Mesendoderm (in vitro differentiated cells): ENCODE results near the gene GAPDH.

ENCODE experiments used
- DNase-seq: peaks from one replicate; pipeline ENCODE4 v3.0.0; 2013
- H2AK5ac ChIP-seq: 2 replicates; pipeline ENCODE4 v1.6.1; 2013; ENCODE audit warnings: low read length, inconsistent platforms
- H2BK120ac ChIP-seq: 2 replicates; pipeline ENCODE4 v1.6.1; 2013; ENCODE audit warnings: low read depth, mild to moderate bottlenecking, low read length, moderate library complexity, mixed read lengths
- H2BK15ac ChIP-seq: replicated peaks from 2 replicates; pipeline ENCODE4 v1.6.1; 2013; ENCODE audit warnings: low read depth, mild to moderate bottlenecking, moderate library complexity
- H2BK5ac ChIP-seq: 2 replicates; pipeline ENCODE4 v1.6.1; 2013; ENCODE audit warnings: low read length, inconsistent platforms
- H3K18ac ChIP-seq: 2 replicates; pipeline ENCODE4 v1.6.1; 2013; ENCODE audit warnings: mild to moderate bottlenecking, low read length, mixed read lengths
- H3K23ac ChIP-seq: one replicate; pipeline ENCODE4 v1.6.1; 2013; ENCODE audit warnings: low read length
- H3K27ac ChIP-seq: 2 replicates; pipeline ENCODE4 v1.5.1; 2013; ENCODE audit warnings: low read depth, mild to moderate bottlenecking, inconsistent platforms, low read length, moderate library complexity
- H3K27me3 ChIP-seq: 2 replicates; pipeline ENCODE4 v1.6.1; 2013; ENCODE audit warnings: low read length, control low read depth, mild to moderate bottlenecking, inconsistent platforms; ENCODE audit not compliant: insufficient read depth, poor library complexity
- H3K36me3 ChIP-seq: 2 replicates; pipeline ENCODE4 v1.6.1; 2013; ENCODE audit warnings: low read length, inconsistent platforms; ENCODE audit not compliant: control insufficient read depth, insufficient read depth
- H3K4ac ChIP-seq: one replicate; pipeline ENCODE4 v1.6.1; 2013; ENCODE audit warnings: low read depth, mild to moderate bottlenecking, low read length, moderate library complexity
- H3K4me1 ChIP-seq: 2 replicates; pipeline ENCODE4 v1.6.1; 2013; ENCODE audit warnings: low read depth, low read length, inconsistent platforms; ENCODE audit not compliant: control insufficient read depth
- H3K4me2 ChIP-seq: 2 replicates; pipeline ENCODE4 v1.6.1; 2013; ENCODE audit warnings: low read length
- H3K4me3 ChIP-seq: 2 replicates; pipeline ENCODE4 v1.5.1; 2013; ENCODE audit warnings: mild to moderate bottlenecking, low read length
- H3K56ac ChIP-seq: one replicate; pipeline ENCODE4 v1.6.1; 2013; ENCODE audit warnings: low read length
- H3K79me1 ChIP-seq: 2 replicates; pipeline ENCODE4 v1.6.1; 2013; ENCODE audit warnings: low read length, inconsistent platforms
- H3K79me2 ChIP-seq: 2 replicates; pipeline ENCODE4 v1.6.1; 2013; ENCODE audit warnings: mild to moderate bottlenecking, low read length; ENCODE audit not compliant: control insufficient read depth, insufficient read depth
- H3K9ac ChIP-seq: 2 replicates; pipeline ENCODE4 v1.6.1; 2013; ENCODE audit warnings: low read length, inconsistent platforms
- H4K5ac ChIP-seq: one replicate; pipeline ENCODE4 v1.6.1; 2013; ENCODE audit warnings: low read length
- H4K8ac ChIP-seq: one replicate; pipeline ENCODE4 v1.6.1; 2013; ENCODE audit warnings: low read depth, mild to moderate bottlenecking, control low read depth, low read length, moderate library complexity
- WGBS: extraction: QIAGEN DNeasy Blood & Tissue Kit; methylation state at CpG from one replicate; pipeline ENCODE4 v1.1.7; 2013; ENCODE audit warnings: low lambda C conversion rate, missing lambda C conversion rate; ENCODE audit not compliant: insufficient coverage; ENCODE audit errors: extremely low coverage; 5-methylcytosine and 5-hydroxymethylcytosine counted together

Gene GAPDH

GRCh38 chr12:6551496-6552139 lies 17.3 kb downstream of the GAPDH start:
- DNase-seq: peak; percentile 67
- no peak overlapping the region for H3K18ac ChIP-seq
- H4K5ac ChIP-seq: no peak overlapping the region
- H3K79me1 ChIP-seq: peaks cover 35% of the 10 kb centered on the region
- no peak overlapping the region for H3K23ac ChIP-seq
- H4K8ac ChIP-seq: no peak overlapping the region
- H3K79me2 ChIP-seq: peaks cover 33% of the 10 kb centered on the region
- H3K4ac ChIP-seq: no peak overlapping the region
- no peaks in the 10 kb centered on the region for H3K27me3 ChIP-seq
- no peak overlapping the region for H2AK5ac ChIP-seq
- H3K4me2 ChIP-seq: no peak overlapping the region
- H3K36me3 ChIP-seq: peaks cover 3% of the 10 kb centered on the region
- peaks cover 4% of the 10 kb centered on the region for H3K4me1 ChIP-seq
- H3K9ac ChIP-seq: no peak overlapping the region
- H2BK5ac ChIP-seq: no peak overlapping the region
- no peak overlapping the region for H3K27ac ChIP-seq
- H3K4me3 ChIP-seq: no peak overlapping the region
- no peak overlapping the region for H3K56ac ChIP-seq
- H2BK15ac ChIP-seq: no peak overlapping the region
- no CpG with 5 or more reads among the region's 11 CpGs for WGBS
- H2BK120ac ChIP-seq: no peak overlapping the region

- H3K36me3 ChIP-seq: peaks cover 4% of the 10 kb centered on the region
- no peak overlapping the region for H3K4me3 ChIP-seq
- H3K27ac ChIP-seq: no peak overlapping the region
- H2BK15ac ChIP-seq: no peak overlapping the region
- no peak overlapping the region for H3K18ac ChIP-seq
- peak overlapping the region; percentile 42 for H3K9ac ChIP-seq
- DNase-seq: no peak
- H3K4me1 ChIP-seq: peaks cover 4% of the 10 kb centered on the region
- no peaks in the 10 kb centered on the region for H3K27me3 ChIP-seq
- no peak overlapping the region for H4K5ac ChIP-seq
- H2BK120ac ChIP-seq: no peak overlapping the region
- H3K4me2 ChIP-seq: no peak overlapping the region
- peak overlapping the region; percentile 25 for H3K56ac ChIP-seq
- H4K8ac ChIP-seq: no peak overlapping the region
- peaks cover 35% of the 10 kb centered on the region for H3K79me1 ChIP-seq
- no peak overlapping the region for H2BK5ac ChIP-seq
- H3K23ac ChIP-seq: no peak overlapping the region
- H3K79me2 ChIP-seq: peaks cover 33% of the 10 kb centered on the region
- no peak overlapping the region for H2AK5ac ChIP-seq
- no peak overlapping the region for H3K4ac ChIP-seq
- no CpG with 5 or more reads among the region's 4 CpGs for WGBS
Observed at GRCh38 chr12:6552140-6552551, 17.8 kb downstream of the GAPDH start.

GRCh38 chr12:6553051-6553868 lies 18.9 kb downstream of the GAPDH start:
- Histone ChIP-seq H3K4ac (no peak overlapping the region), H2AK5ac (no peak overlapping the region), H3K27me3 (no peaks in the 10 kb centered on the region), H3K9ac (peak overlapping the region; percentile 51), H3K23ac (peak overlapping the region; percentile 89), H3K18ac (no peak overlapping the region), H3K56ac (peak overlapping the region; percentile 60), H2BK5ac (no peak overlapping the region), H3K36me3 (peaks cover 4% of the 10 kb centered on the region), H3K4me2 (no peak overlapping the region), H2BK120ac (no peak overlapping the region), H4K8ac (no peak overlapping the region), H3K79me1 (peaks cover 35% of the 10 kb centered on the region), H3K4me3 (no peak overlapping the region), H2BK15ac (no peak overlapping the region), H3K27ac (no peak overlapping the region), H3K79me2 (peaks cover 33% of the 10 kb centered on the region), H3K4me1 (peaks cover 4% of the 10 kb centered on the region), H4K5ac (no peak overlapping the region)
- no CpG with 5 or more reads among the region's 15 CpGs for WGBS
- no peak for DNase-seq

DNA sequence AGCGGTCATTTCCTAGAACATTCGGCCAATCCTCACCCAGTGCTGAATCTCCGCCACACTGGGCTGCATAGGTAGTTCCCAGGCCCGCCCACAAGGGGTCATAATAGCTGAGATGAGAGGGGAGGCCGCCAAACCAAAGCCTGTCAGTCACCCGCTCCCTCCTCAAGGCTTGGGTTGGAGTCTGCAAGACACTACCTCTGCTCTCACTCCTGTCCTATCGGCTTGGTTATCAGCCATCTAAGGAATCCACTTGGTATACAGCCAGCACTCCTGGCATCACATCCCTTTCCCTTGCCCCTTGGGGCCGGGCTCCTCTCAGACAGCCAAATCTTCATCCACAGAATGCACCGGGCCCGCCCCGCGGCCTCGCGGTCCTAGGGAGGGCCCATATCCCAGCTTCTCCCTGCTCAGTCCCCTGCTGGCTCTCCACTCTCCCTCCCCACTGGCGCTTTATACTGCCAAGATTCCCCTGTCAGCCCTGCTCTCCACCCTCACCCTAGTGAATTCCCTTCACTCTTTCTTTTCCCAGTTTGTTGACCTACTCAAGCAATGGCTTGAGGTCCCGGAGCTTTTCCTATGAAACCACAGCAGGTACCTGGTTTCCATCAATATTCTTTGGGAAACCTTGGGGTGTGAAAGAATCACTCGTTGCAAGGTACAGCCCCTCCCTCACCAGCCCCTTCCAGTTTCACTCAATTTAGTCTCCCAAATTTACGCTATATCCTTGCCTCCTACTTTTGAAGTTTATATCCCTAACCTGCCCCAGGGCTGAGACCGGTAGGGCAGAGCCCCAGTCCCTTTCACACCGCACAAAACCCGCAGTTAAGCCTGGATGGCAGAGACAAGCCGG lies 20.1 kb downstream of the GAPDH start:
- DNase-seq: peak; percentile 97
- Histone ChIP-seq H2AK5ac (no peak overlapping the region), H4K5ac (no peak overlapping the region), H3K27ac (peak overlapping the region; percentile 17), H3K56ac (peak overlapping the region; percentile 96), H3K79me1 (peaks cover 35% of the 10 kb centered on the region), H3K4ac (no peak overlapping the region), H3K27me3 (no peaks in the 10 kb centered on the region), H3K9ac (peak overlapping the region; percentile 96), H3K18ac (no peak overlapping the region), H3K23ac (peak overlapping the region; percentile 95), H3K4me2 (peak overlapping the region; percentile 26), H3K79me2 (peaks cover 33% of the 10 kb centered on the region), H3K36me3 (peaks cover 4% of the 10 kb centered on the region), H2BK15ac (no peak overlapping the region), H2BK120ac (no peak overlapping the region), H4K8ac (no peak overlapping the region), H3K4me1 (peaks cover 4% of the 10 kb centered on the region), H3K4me3 (peak overlapping the region; percentile 99), H2BK5ac (no peak overlapping the region)
- no CpG with 5 or more reads among the region's 22 CpGs for WGBS

- no peak overlapping the region for H2BK15ac ChIP-seq
- H2AK5ac ChIP-seq: no peak overlapping the region
- H4K8ac ChIP-seq: no peak overlapping the region
- peak overlapping the region; percentile 99 for H3K4me3 ChIP-seq
- peaks cover 4% of the 10 kb centered on the region for H3K4me1 ChIP-seq
- H3K18ac ChIP-seq: no peak overlapping the region
- peak; percentile 10 for DNase-seq
- H3K27me3 ChIP-seq: no peaks in the 10 kb centered on the region
- peaks cover 35% of the 10 kb centered on the region for H3K79me1 ChIP-seq
- H3K56ac ChIP-seq: peak overlapping the region; percentile 96
- H3K79me2 ChIP-seq: peaks cover 33% of the 10 kb centered on the region
- H3K4me2 ChIP-seq: peak overlapping the region; percentile 26
- no peak overlapping the region for H4K5ac ChIP-seq
- peak overlapping the region; percentile 64 for H3K27ac ChIP-seq
- H3K9ac ChIP-seq: peak overlapping the region; percentile 96
- H3K36me3 ChIP-seq: peaks cover 9% of the 10 kb centered on the region
- no CpG with 5 or more reads among the region's 61 CpGs for WGBS
- H3K23ac ChIP-seq: peak overlapping the region; percentile 51
- H2BK5ac ChIP-seq: no peak overlapping the region
- no peak overlapping the region for H3K4ac ChIP-seq
- H2BK120ac ChIP-seq: no peak overlapping the region
Observed at GRCh38 chr12:6555018-6555691, 20.8 kb downstream of the GAPDH start.
